Endodermal cell (in vitro differentiated cells): ENCODE measurements around the gene ANXA8L1. TPM values are rescaled to one million over a fixed set of nuclear protein-coding genes. Genes with fewer than 3 reads are reported as not detected.
"Not testable (repeated sequence)": the region's sequence is repeated elsewhere in the genome, so short reads cannot be mapped to it uniquely, and the experiment has no call there.

ENCODE experiments used
- DNase-seq: peaks from one replicate; pipeline ENCODE4 v3.0.0-alpha.2; 2017
- H3K27ac ChIP-seq: 2 replicates; pipeline ENCODE4 v1.5.1; 2013; ENCODE audit warnings: mild to moderate bottlenecking, low read depth, low read length, moderate library complexity
- H3K27me3 ChIP-seq: 2 replicates; pipeline ENCODE4 v1.6.1; 2013; ENCODE audit warnings: mild to moderate bottlenecking, low read length, moderate library complexity; ENCODE audit not compliant: insufficient read depth, control insufficient read depth, poor library complexity, severe bottlenecking
- H3K36me3 ChIP-seq: 2 replicates; pipeline ENCODE4 v1.7.0; 2013; ENCODE audit warnings: mild to moderate bottlenecking, low read length, moderate library complexity; ENCODE audit not compliant: control insufficient read depth, insufficient read depth
- H3K4me1 ChIP-seq: one replicate; pipeline ENCODE4 v1.7.0; 2013; ENCODE audit warnings: low read length; ENCODE audit not compliant: control insufficient read depth, insufficient read depth
- H3K4me3 ChIP-seq: 2 replicates; pipeline ENCODE4 v1.5.1; 2013; ENCODE audit warnings: mild to moderate bottlenecking, low read length, moderate library complexity
- H3K9ac ChIP-seq: 2 replicates; pipeline ENCODE4 v1.6.1; 2013; ENCODE audit warnings: mild to moderate bottlenecking, low read length, moderate library complexity; ENCODE audit not compliant: poor library complexity, severe bottlenecking; ENCODE audit errors: extremely low read depth
- H3K9me3 ChIP-seq: 2 replicates; pipeline ENCODE4 v1.6.1; 2013; ENCODE audit warnings: mild to moderate bottlenecking, low read length, moderate library complexity; ENCODE audit not compliant: control insufficient read depth
- H3K27ac Mint-ChIP-seq: 2 replicates; pipeline ENCODE4 v1.8.0; 2020; ENCODE audit warnings: mixed read lengths
- H3K27me3 Mint-ChIP-seq: 2 replicates; pipeline ENCODE4 v1.8.0; 2021; ENCODE audit warnings: mild to moderate bottlenecking, mixed read lengths; ENCODE audit not compliant: insufficient read depth
- H3K36me3 Mint-ChIP-seq: 2 replicates; pipeline ENCODE4 v1.8.0; 2020; ENCODE audit warnings: low read depth, mixed read lengths
- H3K4me1 Mint-ChIP-seq: 2 replicates; pipeline ENCODE4 v1.8.0; 2020; ENCODE audit warnings: mixed read lengths
- H3K4me3 Mint-ChIP-seq: 2 replicates; pipeline ENCODE4 v1.8.0; 2020; ENCODE audit warnings: mild to moderate bottlenecking, moderate library complexity, mixed read lengths
- H3K9me3 Mint-ChIP-seq: 2 replicates; pipeline ENCODE4 v1.8.0; 2020; ENCODE audit warnings: mild to moderate bottlenecking, mixed read lengths
- WGBS, 2 experiments: methylation state at CpG; one replicate each; pipeline versions ENCODE4 v1.1.5 to v1.1.7; 2013; ENCODE audit warnings: missing lambda C conversion rate in 2 of 2, mixed read lengths in 1 of 2; ENCODE audit not compliant: insufficient coverage in 1 of 2, insufficient read length in 1 of 2; 5-methylcytosine and 5-hydroxymethylcytosine counted together
- total RNA-seq, 2 donors: library from RNA; stranded (reverse); fragmentation: NEBNext Ultra II Directional in 1 of 2; extraction: Animal tissue kit (Norgen Biotek cat#: 25700) in 1 of 2; gene quantifications; 2 replicates in 1 of 2; 3 replicates in 1 of 2; pipeline ENCODE4 v1.2.1, GENCODE V29; 2021

ANXA8L1 gene
- total RNA-seq, 2 donors from 2014 or later = not detected

GRCh38 chr10:46367666-46368240, 7.8 kb upstream of the ANXA8L1 start:
- not testable (repeated sequence) for H3K36me3 ChIP-seq, H3K27ac Mint-ChIP-seq, H3K27me3 Mint-ChIP-seq, H3K27ac ChIP-seq, H3K36me3 Mint-ChIP-seq, H3K9me3 Mint-ChIP-seq, H3K4me1 Mint-ChIP-seq, H3K9ac ChIP-seq, DNase-seq, H3K4me3 ChIP-seq, H3K9me3 ChIP-seq, H3K4me1 ChIP-seq, H3K4me3 Mint-ChIP-seq, H3K27me3 ChIP-seq
- 90 to 98% methylated on average over 2 to 6 of the region's 8 CpGs for WGBS, 2 experiments

- H3K36me3 Mint-ChIP-seq, H3K4me1 ChIP-seq, H3K27ac ChIP-seq, H3K27ac Mint-ChIP-seq, H3K36me3 ChIP-seq, H3K4me3 ChIP-seq, H3K4me1 Mint-ChIP-seq, H3K27me3 ChIP-seq, H3K9me3 ChIP-seq, DNase-seq, H3K4me3 Mint-ChIP-seq, H3K9ac ChIP-seq, H3K27me3 Mint-ChIP-seq, H3K9me3 Mint-ChIP-seq: not testable (repeated sequence)
- WGBS, 2 experiments = 91% methylated on average over 9 of the region's 11 CpGs; no CpG with 5 or more reads in 1 of the 2 experiments
Observed at GRCh38 chr10:46368956-46369355, 6.6 kb upstream of the ANXA8L1 start.

- not testable (repeated sequence) for H3K4me3 ChIP-seq, H3K36me3 Mint-ChIP-seq, H3K27me3 Mint-ChIP-seq, H3K27ac ChIP-seq, H3K36me3 ChIP-seq, H3K4me1 ChIP-seq, DNase-seq, H3K9me3 ChIP-seq, H3K9ac ChIP-seq, H3K4me1 Mint-ChIP-seq, H3K9me3 Mint-ChIP-seq, H3K27me3 ChIP-seq, H3K27ac Mint-ChIP-seq, H3K4me3 Mint-ChIP-seq
- 40 to 70% methylated on average over 1 to 2 of the region's 3 CpGs for WGBS, 2 experiments
Observed at GRCh38 chr10:46374410-46374809, 1.2 kb upstream of the ANXA8L1 start.

- H3K27me3 ChIP-seq, H3K4me3 Mint-ChIP-seq, H3K27ac Mint-ChIP-seq: not testable (repeated sequence)
Observed at GRCh38 chr10:46377022-46377421, 1.4 kb downstream of the ANXA8L1 start.

GRCh38 chr10:46377651-46378050, 2.1 kb downstream of the ANXA8L1 start:
- not testable (repeated sequence) for H3K27ac ChIP-seq, H3K4me3 Mint-ChIP-seq, H3K4me3 ChIP-seq, H3K9me3 ChIP-seq, H3K27me3 ChIP-seq, H3K4me1 Mint-ChIP-seq, H3K27ac Mint-ChIP-seq, H3K36me3 Mint-ChIP-seq, H3K4me1 ChIP-seq, H3K27me3 Mint-ChIP-seq, H3K9ac ChIP-seq, DNase-seq, H3K36me3 ChIP-seq, H3K9me3 Mint-ChIP-seq
- no CpG with 5 or more reads among the region's 4 CpGs for WGBS, 2 experiments

More at GRCh38 chr10:46377022-46377421, 1.4 kb downstream of the ANXA8L1 start:
- not testable (repeated sequence) for DNase-seq, H3K36me3 Mint-ChIP-seq, H3K9ac ChIP-seq, H3K4me3 ChIP-seq, H3K4me1 Mint-ChIP-seq, H3K9me3 Mint-ChIP-seq, H3K9me3 ChIP-seq, H3K27ac ChIP-seq, H3K36me3 ChIP-seq, H3K27me3 Mint-ChIP-seq, H3K4me1 ChIP-seq
- WGBS, 2 experiments = no CpG with 5 or more reads among the region's 1 CpG

- H3K4me3 ChIP-seq, H3K9me3 ChIP-seq, H3K4me1 Mint-ChIP-seq, H3K36me3 ChIP-seq, H3K27ac Mint-ChIP-seq, H3K9ac ChIP-seq, H3K9me3 Mint-ChIP-seq, H3K27me3 ChIP-seq, H3K27ac ChIP-seq, DNase-seq, H3K4me3 Mint-ChIP-seq, H3K4me1 ChIP-seq, H3K36me3 Mint-ChIP-seq, H3K27me3 Mint-ChIP-seq: not testable (repeated sequence)
- WGBS, 2 experiments = 80% methylated on average over 6 of the region's 8 CpGs; no CpG with 5 or more reads in 1 of the 2 experiments
Observed at GRCh38 chr10:46378108-46378507, 2.5 kb downstream of the ANXA8L1 start.

- WGBS, 2 experiments = no CpG with 5 or more reads among the region's 5 CpGs
- not testable (repeated sequence) for DNase-seq, H3K9me3 ChIP-seq, H3K4me1 Mint-ChIP-seq, H3K27ac Mint-ChIP-seq, H3K27ac ChIP-seq, H3K4me3 ChIP-seq, H3K36me3 ChIP-seq, H3K9ac ChIP-seq, H3K27me3 Mint-ChIP-seq, H3K4me3 Mint-ChIP-seq, H3K9me3 Mint-ChIP-seq, H3K27me3 ChIP-seq, H3K36me3 Mint-ChIP-seq, H3K4me1 ChIP-seq
Observed at GRCh38 chr10:46379233-46379848, 3.8 kb downstream of the ANXA8L1 start.
